ENCODE results near the gene INTS12.

DNA sequence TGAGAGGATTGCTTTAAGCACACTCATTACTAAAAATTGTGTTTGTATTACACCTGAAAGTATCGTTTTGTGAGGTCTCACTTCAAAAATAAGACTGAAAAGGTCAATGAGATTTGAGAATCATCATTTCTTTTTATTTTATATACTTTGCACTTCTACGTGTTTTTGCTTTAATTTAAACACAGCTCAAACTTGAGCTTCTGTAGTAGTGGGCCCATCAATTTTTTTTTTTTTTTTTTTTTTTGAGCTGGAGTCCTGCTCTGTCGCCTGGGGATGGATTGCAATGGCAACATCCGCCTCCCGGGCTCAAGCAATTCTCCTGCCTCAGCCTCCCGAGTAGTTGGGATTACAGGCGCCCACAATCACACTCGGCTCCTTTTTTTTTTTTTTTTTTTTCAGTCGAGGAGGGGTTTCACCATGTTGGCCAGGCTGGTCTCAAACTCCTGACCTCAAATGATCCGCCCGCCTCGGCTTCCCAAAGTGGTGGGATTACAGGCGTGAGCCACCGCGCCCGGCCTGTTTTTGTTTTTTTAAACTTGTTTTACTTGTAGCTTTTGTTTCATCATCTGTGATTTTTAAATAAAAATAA is 1.6 kb upstream of the INTS12 start:
- TF ChIP-seq CTCF (conservative IDR thresholded peaks at IDR 0.05; ENCODE audit: low read length): no peak
- no peak for TF ChIP-seq EZH2phosphoT487 (IDR thresholded peaks at IDR 0.05; ENCODE audit: borderline replicate concordance, low read depth, low read length)

Measured in OCI-LY7 (cell line).